ENCODE results near the gene CCDC117. TPM values are rescaled to one million over a fixed set of nuclear protein-coding genes. Genes with fewer than 3 reads are reported as not detected.
A peak's percentile ranks its signal among the peaks of the same experiment; 100 is the strongest.

Gene CCDC117
- total RNA-seq, 1 experiment from 2014 or later, result 7.1 TPM

GRCh38 chr22:28798810-28799605 lies 26.5 kb downstream of the CCDC117 start:
- no peaks in the 10 kb centered on the region for H3K27me3 ChIP-seq (ENCODE audit: low read length)
- H3K36me3 ChIP-seq (ENCODE audit: low read depth, low read length), result peaks cover 45% of the 10 kb centered on the region
- peak overlapping the region; percentile 89 for H3K27ac ChIP-seq (ENCODE audit: low read length)
- ChIA-PET CTCF (interaction anchor here (0.6 kb wide), 1 partner anchor 205 kb away, joined by 8 read pairs; no protein-coding TSS in a partner anchor), POLR2A (ENCODE audit: unreplicated experiment) (interaction anchor here (0.6 kb wide), 2 partner anchors 22 to 56 kb away, joined by 3 to 12 read pairs; no protein-coding TSS in a partner anchor)
- BruUV-seq (replicated peaks), result no TSS peak
- H3K4me1 ChIP-seq (ENCODE audit: insufficient read depth, low read length), result peaks cover 14% of the 10 kb centered on the region
- H3K79me2 ChIP-seq (ENCODE audit: low read length), result peaks cover 53% of the 10 kb centered on the region
- intact Hi-C loops (cut with micrococcal nuclease), result no loop called here
- H4K20me1 ChIP-seq (ENCODE audit: low read length), result peaks cover 44% of the 10 kb centered on the region
- peak overlapping the region; percentile 100 for H3K9ac ChIP-seq (ENCODE audit: low read length)
- H3F3A ChIP-seq (ENCODE audit: low read length, unreplicated experiment), result peaks cover 4% of the 10 kb centered on the region
- DNase-seq (peak; percentile 53), ATAC-seq (peak; percentile 11)
- H3K4me3 ChIP-seq (ENCODE audit: low read length), result peak overlapping the region; percentile 97
- H2AFZ ChIP-seq (ENCODE audit: low read length), result no peak overlapping the region
- peak overlapping the region; percentile 91 for H3K4me2 ChIP-seq (ENCODE audit: low read length)
- H3K9me2 ChIP-seq (replicated peaks; ENCODE audit: low read length), result no peaks in the 10 kb centered on the region
- H3K9me3 ChIP-seq (ENCODE audit: low read length), result no peaks in the 10 kb centered on the region
- TF ChIP-seq EZH2 (IDR thresholded peaks at IDR 0.05; ENCODE audit: low read length, unreplicated experiment), result no peak

DNA sequence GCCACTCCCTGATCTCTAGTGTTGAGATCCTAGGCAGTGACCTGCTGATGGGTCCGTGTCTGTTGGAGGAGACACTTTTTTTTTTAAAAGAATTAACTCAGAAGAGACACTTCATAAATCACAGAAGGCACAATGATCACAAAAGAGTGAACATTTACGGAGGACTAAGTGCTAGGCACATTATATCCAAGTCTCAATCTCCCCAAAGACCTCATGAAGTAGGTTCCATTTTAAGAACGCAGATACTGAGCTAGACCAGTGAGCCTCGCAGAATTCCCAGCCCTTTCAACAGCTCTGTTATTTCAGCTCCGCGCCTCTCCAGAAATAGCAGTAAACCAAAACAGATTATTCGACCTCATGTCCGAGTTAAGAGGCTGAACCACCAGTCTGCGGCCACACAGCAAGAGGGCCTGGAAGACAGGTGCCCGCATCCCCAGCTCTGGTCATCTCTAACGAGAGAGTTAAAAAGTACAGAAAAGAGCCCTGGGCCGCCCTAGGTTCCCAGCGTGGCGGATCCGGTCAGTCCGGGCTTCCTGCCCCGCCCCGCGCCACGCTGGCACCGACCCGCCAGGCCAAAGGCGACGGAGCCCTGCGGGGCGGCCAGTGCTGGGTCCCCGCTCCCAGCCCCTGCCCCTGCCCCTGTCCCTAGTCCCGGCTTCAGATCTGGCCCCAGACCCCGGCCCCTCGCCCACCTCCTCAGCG lies 27.3 kb downstream of the CCDC117 start:
- no peaks in the 10 kb centered on the region for H3K27me3 ChIP-seq (ENCODE audit: low read length)
- DNase-seq, result peak; percentile 35
- ATAC-seq, result peak; percentile 69
- H3K4me3 ChIP-seq (ENCODE audit: low read length), result peak overlapping the region; percentile 97
- no peaks in the 10 kb centered on the region for H3F3A ChIP-seq (ENCODE audit: low read length, unreplicated experiment)
- intact Hi-C loops (cut with micrococcal nuclease), result no loop called here
- H3K9me3 ChIP-seq (ENCODE audit: low read length), result no peaks in the 10 kb centered on the region
- no peaks in the 10 kb centered on the region for H3K9me2 ChIP-seq (replicated peaks; ENCODE audit: low read length)
- H2AFZ ChIP-seq (ENCODE audit: low read length), result peak overlapping the region; percentile 48; the same call in 1 of the 2 replicates
- peaks cover 41% of the 10 kb centered on the region for H4K20me1 ChIP-seq (ENCODE audit: low read length)
- peak overlapping the region; percentile 91 for H3K4me2 ChIP-seq (ENCODE audit: low read length)
- TSS peak; percentile 59 for BruUV-seq (replicated peaks)
- peak overlapping the region; percentile 100 for H3K9ac ChIP-seq (ENCODE audit: low read length)
- H3K27ac ChIP-seq (ENCODE audit: low read length), result peak overlapping the region; percentile 89
- H3K4me1 ChIP-seq (ENCODE audit: insufficient read depth, low read length), result peaks cover 14% of the 10 kb centered on the region
- H3K79me2 ChIP-seq (ENCODE audit: low read length), result peaks cover 53% of the 10 kb centered on the region
- ChIA-PET CTCF (interaction anchor here (0.6 to 1.0 kb wide), 2 partner anchors 86 to 200 kb away, joined by 3 to 5 read pairs; no protein-coding TSS in a partner anchor), POLR2A (ENCODE audit: unreplicated experiment) (interaction anchor here (0.6 to 1.0 kb wide), 4 partner anchors 16 to 84 kb away, joined by 3 to 8 read pairs (median 4); partner anchors contain the start of gene ZNRF3)
- TF ChIP-seq, protein P1, sequence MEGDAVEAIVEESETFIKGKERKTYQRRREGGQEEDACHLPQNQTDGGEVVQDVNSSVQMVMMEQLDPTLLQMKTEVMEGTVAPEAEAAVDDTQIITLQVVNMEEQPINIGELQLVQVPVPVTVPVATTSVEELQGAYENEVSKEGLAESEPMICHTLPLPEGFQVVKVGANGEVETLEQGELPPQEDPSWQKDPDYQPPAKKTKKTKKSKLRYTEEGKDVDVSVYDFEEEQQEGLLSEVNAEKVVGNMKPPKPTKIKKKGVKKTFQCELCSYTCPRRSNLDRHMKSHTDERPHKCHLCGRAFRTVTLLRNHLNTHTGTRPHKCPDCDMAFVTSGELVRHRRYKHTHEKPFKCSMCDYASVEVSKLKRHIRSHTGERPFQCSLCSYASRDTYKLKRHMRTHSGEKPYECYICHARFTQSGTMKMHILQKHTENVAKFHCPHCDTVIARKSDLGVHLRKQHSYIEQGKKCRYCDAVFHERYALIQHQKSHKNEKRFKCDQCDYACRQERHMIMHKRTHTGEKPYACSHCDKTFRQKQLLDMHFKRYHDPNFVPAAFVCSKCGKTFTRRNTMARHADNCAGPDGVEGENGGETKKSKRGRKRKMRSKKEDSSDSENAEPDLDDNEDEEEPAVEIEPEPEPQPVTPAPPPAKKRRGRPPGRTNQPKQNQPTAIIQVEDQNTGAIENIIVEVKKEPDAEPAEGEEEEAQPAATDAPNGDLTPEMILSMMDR (conservative IDR thresholded peaks at IDR 0.05; ENCODE audit: low read depth, low read length), result no peak
- no peak for TF ChIP-seq EZH2 (IDR thresholded peaks at IDR 0.05; ENCODE audit: low read length, unreplicated experiment)
- no peak for TF ChIP-seq EZH2phosphoT487 (IDR thresholded peaks at IDR 0.05; ENCODE audit: borderline replicate concordance, low read length)
- H3K36me3 ChIP-seq (ENCODE audit: low read depth, low read length), result peaks cover 37% of the 10 kb centered on the region

- peak; percentile 90 for DNase-seq
- POLR2A ChIA-PET (ENCODE audit: unreplicated experiment), result interaction anchor here (0.6 to 1.0 kb wide), 4 partner anchors 17 to 658 kb away, joined by 3 to 8 read pairs (median 4); partner anchors contain the start of gene ZNRF3
- Histone ChIP-seq H3K4me1 (ENCODE audit: insufficient read depth, low read length) (peaks cover 14% of the 10 kb centered on the region), H3K79me2 (ENCODE audit: low read length) (peaks cover 53% of the 10 kb centered on the region), H3K27me3 (ENCODE audit: low read length) (no peaks in the 10 kb centered on the region), H3K9me3 (ENCODE audit: low read length) (no peaks in the 10 kb centered on the region), H4K20me1 (ENCODE audit: low read length) (peaks cover 33% of the 10 kb centered on the region), H3K36me3 (ENCODE audit: low read depth, low read length) (peaks cover 30% of the 10 kb centered on the region), H3K4me3 (ENCODE audit: low read length) (peak within 1 kb of the TSS; percentile 97), H3K9me2 (replicated peaks; ENCODE audit: low read length) (no peaks in the 10 kb centered on the region), H3K4me2 (ENCODE audit: low read length) (peak within 1 kb of the TSS; percentile 91), H3K27ac (ENCODE audit: low read length) (peak within 1 kb of the TSS; percentile 89), H3F3A (ENCODE audit: low read length, unreplicated experiment) (no peaks in the 10 kb centered on the region), H3K9ac (ENCODE audit: low read length) (peak within 1 kb of the TSS; percentile 100), H2AFZ (ENCODE audit: low read length) (peak within 1 kb of the TSS; percentile 90)
- CTCF ChIA-PET, result interaction anchor here (0.6 to 1.0 kb wide), 2 partner anchors 85 to 200 kb away, joined by 3 to 5 read pairs; no protein-coding TSS in a partner anchor
- TSS peak; percentile 80 for BruUV-seq (replicated peaks)
- ATAC-seq, result peak; percentile 97
- TF ChIP-seq EZH2 (IDR thresholded peaks at IDR 0.05; ENCODE audit: low read length, unreplicated experiment) (no peak), EZH2phosphoT487 (IDR thresholded peaks at IDR 0.05; ENCODE audit: borderline replicate concordance, low read length) (no peak)
- TF ChIP-seq, protein P1 (conservative IDR thresholded peaks at IDR 0.05; ENCODE audit: low read depth, low read length), result no peak
- intact Hi-C loops (cut with micrococcal nuclease), result no loop called here
These were observed 28.0 kb downstream of the CCDC117 start, which contains the start of gene XBP1 for GRCh38 chr22:28800308-28801041. Gene XBP1, minus strand, starts transcription at chr22:28800569.

All from PC-3 (cell line).